Neuronal stem cell (in vitro differentiated cells): ENCODE measurements around the gene GPA33.

ENCODE experiments used
- DNase-seq: peaks from one replicate; pipeline ENCODE4 v3.0.0-alpha.2; 2013; ENCODE audit warnings: low spot score
- H2AFZ ChIP-seq: one replicate; pipeline ENCODE4 v1.6.1; 2013; ENCODE audit warnings: mild to moderate bottlenecking, low read length, inconsistent platforms
- H2AK5ac ChIP-seq: 2 replicates; pipeline ENCODE4 v1.6.1; 2013; ENCODE audit warnings: low read depth, mild to moderate bottlenecking, inconsistent platforms, low read length, moderate library complexity, mixed read lengths
- H2BK120ac ChIP-seq: 2 replicates; pipeline ENCODE4 v1.6.1; 2013; ENCODE audit warnings: low read depth, mild to moderate bottlenecking, inconsistent platforms, low read length, moderate library complexity, mixed read lengths
- H2BK12ac ChIP-seq: one replicate; pipeline ENCODE4 v1.6.1; 2013; ENCODE audit warnings: low read length, inconsistent platforms
- H2BK15ac ChIP-seq: 2 replicates; pipeline ENCODE4 v1.6.1; 2013; ENCODE audit warnings: mild to moderate bottlenecking, low read length, inconsistent platforms, mixed read lengths
- H2BK5ac ChIP-seq: one replicate; pipeline ENCODE4 v1.6.1; 2013; ENCODE audit warnings: inconsistent platforms, mild to moderate bottlenecking, low read length, moderate library complexity
- H3K14ac ChIP-seq: one replicate; pipeline ENCODE4 v1.6.1; 2013; ENCODE audit warnings: low read length, inconsistent platforms
- H3K18ac ChIP-seq: 2 replicates; pipeline ENCODE4 v1.6.1; 2013; ENCODE audit warnings: low read length, inconsistent platforms
- H3K23ac ChIP-seq: 2 replicates; pipeline ENCODE4 v1.6.1; 2013; ENCODE audit warnings: low read depth, mild to moderate bottlenecking, mixed read lengths, low read length, inconsistent platforms; ENCODE audit not compliant: poor library complexity
- H3K27ac ChIP-seq: replicated peaks from 3 replicates; pipeline ENCODE4 v1.5.1; 2013; ENCODE audit warnings: low read length, inconsistent platforms
- H3K27me3 ChIP-seq, 3 experiments: 2 replicates each; pipeline ENCODE4 v1.6.1; 2013; ENCODE audit warnings: low read length in 3 of 3, mild to moderate bottlenecking in 2 of 3, inconsistent platforms in 1 of 3, low read depth in 1 of 3, mixed read lengths in 1 of 3, moderate library complexity in 1 of 3; ENCODE audit not compliant: control insufficient read depth in 3 of 3, insufficient read depth in 3 of 3
- H3K36me3 ChIP-seq, 2 donors: replicated peaks in 1 of 2; 2 replicates each; pipeline ENCODE4 v1.6.1; 2013; ENCODE audit warnings: low read length in 2 of 2; ENCODE audit not compliant: control insufficient read depth in 2 of 2, insufficient read depth in 2 of 2
- H3K4ac ChIP-seq: 2 replicates; pipeline ENCODE4 v1.6.1; 2013; ENCODE audit warnings: inconsistent platforms, mild to moderate bottlenecking, low read length, moderate library complexity
- H3K4me1 ChIP-seq, 2 donors: 1 replicate in 1 of 2; 2 replicates in 1 of 2; pipeline ENCODE4 v1.6.1; 2013; ENCODE audit warnings: low read length in 2 of 2, low read depth in 1 of 2; ENCODE audit not compliant: control insufficient read depth in 2 of 2, insufficient read depth in 1 of 2
- H3K4me2 ChIP-seq: one replicate; pipeline ENCODE4 v1.6.1; 2013; ENCODE audit warnings: mild to moderate bottlenecking, low read length, inconsistent platforms; ENCODE audit not compliant: insufficient read depth, poor library complexity, severe bottlenecking
- H3K4me3 ChIP-seq, 2 donors: 2 replicates each; pipeline ENCODE4 v1.5.1; 2013; ENCODE audit warnings: low read length in 2 of 2, mild to moderate bottlenecking in 2 of 2, inconsistent platforms in 1 of 2, moderate library complexity in 1 of 2
- H3K79me1 ChIP-seq: one replicate; pipeline ENCODE4 v1.6.1; 2013; ENCODE audit warnings: low read depth, mild to moderate bottlenecking, inconsistent platforms, low read length, moderate library complexity
- H3K9ac ChIP-seq: one replicate; pipeline ENCODE4 v1.6.1; 2013; ENCODE audit warnings: mild to moderate bottlenecking, low read depth, low read length, inconsistent platforms; ENCODE audit not compliant: poor library complexity
- H3K9me3 ChIP-seq, 2 donors: replicated peaks in 1 of 2; 2 replicates each; pipeline versions ENCODE3 to v1.6.1; 2013; ENCODE audit warnings: low read length in 2 of 2, mild to moderate bottlenecking in 2 of 2, inconsistent platforms in 1 of 2, low read depth in 1 of 2, mixed read lengths in 1 of 2, moderate library complexity in 1 of 2; ENCODE audit not compliant: control insufficient read depth in 2 of 2, insufficient read depth in 1 of 2
- H4K8ac ChIP-seq: one replicate; pipeline ENCODE4 v1.6.1; 2013; ENCODE audit warnings: low read depth, mild to moderate bottlenecking, inconsistent platforms, low read length, moderate library complexity
- H4K91ac ChIP-seq: one replicate; pipeline ENCODE4 v1.6.1; 2013; ENCODE audit warnings: low read length, low read depth, mild to moderate bottlenecking, inconsistent platforms; ENCODE audit not compliant: poor library complexity
- WGBS, 2 donors: extraction: QIAGEN DNeasy Blood & Tissue Kit; methylation state at CpG; one replicate each; pipeline ENCODE4 v1.1.7; 2013; ENCODE audit warnings: missing lambda C conversion rate in 2 of 2, mixed read lengths in 1 of 2; ENCODE audit not compliant: insufficient read length in 2 of 2, insufficient replicate concordance in 1 of 2; ENCODE audit errors: extremely low coverage in 2 of 2; 5-methylcytosine and 5-hydroxymethylcytosine counted together

GPA33 gene

DNA sequence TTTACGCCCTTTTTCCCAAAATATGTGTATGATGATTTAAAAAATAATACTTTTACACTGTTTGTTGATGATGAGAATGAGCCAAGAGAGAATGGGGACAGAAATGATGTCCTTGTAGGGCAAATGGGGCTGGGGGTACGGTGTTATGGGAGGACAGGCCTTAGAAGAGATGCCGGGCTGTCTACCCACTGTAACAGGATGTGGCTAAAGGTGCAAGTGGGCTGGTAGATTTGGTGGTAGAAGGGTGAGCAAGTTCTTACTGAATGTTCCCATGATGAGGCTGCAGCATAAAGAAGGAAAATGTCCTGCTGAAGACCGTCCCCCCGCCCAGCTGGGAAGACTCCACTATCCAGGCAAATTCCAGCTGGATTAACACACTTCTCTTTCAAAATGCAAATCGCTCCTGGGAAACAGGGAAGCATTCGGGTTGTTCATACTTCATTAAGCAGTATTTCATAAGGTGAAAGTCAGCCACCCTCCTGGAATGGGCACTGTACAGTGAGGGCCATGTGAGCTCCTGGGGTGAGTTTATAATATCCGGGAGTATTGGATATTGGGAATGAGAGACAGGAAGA lies 14.0 kb downstream of the GPA33 start:
- H2BK120ac ChIP-seq, result no peak overlapping the region

DNA sequence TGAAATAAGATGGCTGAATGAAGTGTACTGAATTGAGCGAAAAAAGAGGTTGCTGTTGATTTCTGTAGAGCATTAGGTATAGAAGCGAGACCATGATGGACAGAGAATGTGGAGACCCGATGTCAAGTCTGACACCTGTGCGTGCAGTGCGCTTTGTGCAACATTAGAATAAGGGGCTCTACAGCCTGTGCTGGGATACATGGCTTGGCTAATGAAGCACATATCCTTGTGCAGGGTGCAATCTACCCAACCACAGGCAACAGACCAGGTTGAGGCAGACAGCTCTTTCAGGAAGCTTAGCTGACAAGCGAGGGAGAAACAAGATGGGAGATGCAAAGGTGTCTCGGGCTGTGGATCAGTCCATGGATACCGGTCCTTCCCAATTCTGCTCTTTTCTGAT lies 18.9 kb downstream of the GPA33 start:
- Histone ChIP-seq H2AFZ (no peak overlapping the region), H3K4ac (no peak overlapping the region), H3K4me1 (peaks cover 0 to 5% of the 10 kb centered on the region in 2 donors), H3K9ac (no peak overlapping the region), H3K36me3 (no peaks in the 10 kb centered on the region), H4K91ac (no peak overlapping the region), H3K27ac (no peak overlapping the region), H2BK120ac (no peak overlapping the region), H3K4me3 (no peak overlapping the region), H3K18ac (no peak overlapping the region), H2AK5ac (no peak overlapping the region), H4K8ac (no peak overlapping the region), H3K79me1 (no peaks in the 10 kb centered on the region), H2BK5ac (no peak overlapping the region), H3K27me3 (peaks cover 0 to 2% (median 0%) of the 10 kb centered on the region in 3 experiments), H2BK12ac (no peak overlapping the region), H3K9me3 (no peaks in the 10 kb centered on the region), H2BK15ac (no peak overlapping the region), H3K4me2 (no peak overlapping the region), H3K14ac (no peak overlapping the region), H3K23ac (no peak overlapping the region)
- DNase-seq, result no peak
- no CpG with 5 or more reads among the region's 8 CpGs for WGBS, 2 donors

More for the DNA sequence above, 14.0 kb downstream of the GPA33 start:
- H2AK5ac ChIP-seq, result no peak overlapping the region
- H2BK12ac ChIP-seq, result no peak overlapping the region
- no peaks in the 10 kb centered on the region for H3K36me3 ChIP-seq
- no peak overlapping the region for H3K27ac ChIP-seq
- H3K14ac ChIP-seq, result peak overlapping the region; percentile 25
- no peak overlapping the region for H2BK5ac ChIP-seq
- H4K8ac ChIP-seq, result no peak overlapping the region
- H3K79me1 ChIP-seq, result no peaks in the 10 kb centered on the region
- H4K91ac ChIP-seq, result peak overlapping the region; percentile 6
- peaks cover 0 to 7% of the 10 kb centered on the region in 2 donors for H3K4me1 ChIP-seq
- DNase-seq, result no peak
- WGBS, 2 donors, result no CpG with 5 or more reads among the region's 8 CpGs
- H3K27me3 ChIP-seq, result peaks cover 0 to 2% (median 0%) of the 10 kb centered on the region in 3 experiments
- no peak overlapping the region for H3K4ac ChIP-seq
- H2BK15ac ChIP-seq, result no peak overlapping the region
- H3K4me2 ChIP-seq, result no peak overlapping the region
- no peak overlapping the region for H2AFZ ChIP-seq
- no peaks in the 10 kb centered on the region for H3K9me3 ChIP-seq
- no peak overlapping the region for H3K23ac ChIP-seq
- no peak overlapping the region for H3K9ac ChIP-seq
- H3K4me3 ChIP-seq, result no peak overlapping the region
- H3K18ac ChIP-seq, result peak overlapping the region; percentile 30

DNA sequence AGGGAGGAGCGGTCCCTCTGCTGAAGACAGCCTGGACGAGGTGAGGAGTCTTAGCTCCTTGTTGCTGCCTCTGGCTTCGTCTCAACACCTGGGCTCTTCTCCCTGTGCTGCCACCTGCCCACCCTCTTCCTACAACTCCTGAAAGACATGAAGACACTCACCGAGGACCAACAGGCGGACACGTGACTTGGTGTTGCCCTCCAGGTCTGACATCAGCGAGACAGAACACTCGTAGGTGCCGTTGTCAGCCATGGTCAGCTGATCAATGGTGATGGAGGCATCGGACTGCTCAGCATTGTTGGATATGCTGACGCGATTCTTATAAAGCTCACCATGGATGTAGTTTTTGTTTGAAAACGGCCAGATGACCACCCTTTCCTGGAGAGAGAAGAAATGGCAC lies 21.4 kb downstream of the GPA33 start:
- Histone ChIP-seq H3K79me1 (no peaks in the 10 kb centered on the region), H3K23ac (no peak overlapping the region), H3K4me2 (no peak overlapping the region), H3K14ac (no peak overlapping the region), H4K91ac (no peak overlapping the region), H2AFZ (no peak overlapping the region), H2BK5ac (no peak overlapping the region), H3K27ac (no peak overlapping the region), H2BK12ac (no peak overlapping the region), H4K8ac (no peak overlapping the region), H3K27me3 (peaks cover 0 to 18% (median 0%) of the 10 kb centered on the region in 3 experiments), H3K4me3 (no peak overlapping the region), H3K9ac (no peak overlapping the region), H2BK120ac (no peak overlapping the region), H2BK15ac (no peak overlapping the region), H3K9me3 (no peaks in the 10 kb centered on the region), H3K18ac (peak overlapping the region; percentile 81), H3K4ac (no peak overlapping the region), H2AK5ac (no peak overlapping the region), H3K36me3 (no peaks in the 10 kb centered on the region), H3K4me1 (peaks cover 0 to 3% of the 10 kb centered on the region in 2 donors)
- WGBS, 2 donors, result no CpG with 5 or more reads among the region's 13 CpGs
- DNase-seq, result no peak

DNA sequence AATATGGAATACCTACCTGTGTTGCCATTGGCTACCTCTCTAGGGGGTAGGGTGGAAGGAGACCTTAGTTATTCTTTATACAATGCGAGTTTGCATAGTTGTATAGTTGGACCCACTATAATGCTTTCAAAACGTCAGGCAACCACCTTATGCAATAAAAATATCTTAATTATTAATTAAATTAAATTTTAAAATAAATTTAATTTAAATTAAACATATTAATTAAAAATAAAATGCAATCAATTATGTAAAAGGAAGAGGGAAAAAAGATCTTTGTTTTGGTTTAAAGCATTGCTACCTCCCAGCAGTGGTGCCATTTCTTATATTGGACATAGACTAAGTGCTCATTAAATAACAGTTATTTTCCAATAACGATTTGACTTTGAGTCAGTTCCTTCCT lies 22.3 kb downstream of the GPA33 start:
- Histone ChIP-seq H3K27ac (no peak overlapping the region), H3K4me2 (no peak overlapping the region), H2BK15ac (no peak overlapping the region), H3K9ac (no peak overlapping the region), H2BK12ac (no peak overlapping the region), H2AK5ac (no peak overlapping the region), H3K4me3 (no peak overlapping the region), H3K14ac (no peak overlapping the region), H3K9me3 (no peaks in the 10 kb centered on the region), H2AFZ (no peak overlapping the region), H4K8ac (no peak overlapping the region), H2BK120ac (no peak overlapping the region), H3K27me3 (peaks cover 0 to 18% (median 0%) of the 10 kb centered on the region in 3 experiments), H3K18ac (no peak overlapping the region), H4K91ac (no peak overlapping the region), H2BK5ac (no peak overlapping the region), H3K23ac (no peak overlapping the region), H3K36me3 (no peaks in the 10 kb centered on the region), H3K4ac (no peak overlapping the region), H3K4me1 (peaks cover 0 to 3% of the 10 kb centered on the region in 2 donors), H3K79me1 (no peaks in the 10 kb centered on the region)
- WGBS, 2 donors, result no CpG with 5 or more reads among the region's 3 CpGs
- no peak for DNase-seq
